Activated naive CD4-positive, alpha-beta T cell treated with anti-CD3 and anti-CD28 coated beads, Interleukin-2, amount 50 U/mL, for 72 hours (primary cell): ENCODE measurements around the gene OR8B8. TPM values are rescaled to one million over a fixed set of nuclear protein-coding genes. Genes with fewer than 3 reads are reported as not detected.
"Not testable (repeated sequence)": the region's sequence is repeated elsewhere in the genome, so short reads cannot be mapped to it uniquely, and the experiment has no call there.

Experiments
- ATAC-seq, 2 donors: fragments of 150-1000 bp; cut with Tn5 transposase; 2 replicates each; pipeline ENCODE4 v1.10.0; 2021; ENCODE audit warnings: mild to moderate bottlenecking in 2 of 2, moderate library complexity in 2 of 2
- DNase-seq, 2 donors: peaks; one replicate each; pipeline ENCODE4 v3.0.0; 2021 to 2022; ENCODE audit warnings: low spot score in 2 of 2
- H3K27ac Mint-ChIP-seq, 2 donors: one replicate each; pipeline ENCODE4 v1.8.0; 2022; ENCODE audit warnings: mild to moderate bottlenecking in 2 of 2, mixed read lengths in 2 of 2
- H3K36me3 Mint-ChIP-seq, 2 donors: one replicate each; pipeline ENCODE4 v1.8.0; 2022; ENCODE audit warnings: mixed read lengths in 2 of 2
- H3K9me3 Mint-ChIP-seq, 2 donors: one replicate each; pipeline ENCODE4 v1.8.0; 2022; ENCODE audit warnings: mixed read lengths in 2 of 2
- total RNA-seq, 2 donors: library from RNA; stranded (reverse); gene quantifications; one replicate each; pipeline ENCODE4 v1.2.3, GENCODE V29; 2022

The OR8B8 gene
- total RNA-seq, 2 donors from 2014 or later, result not detected

DNA sequence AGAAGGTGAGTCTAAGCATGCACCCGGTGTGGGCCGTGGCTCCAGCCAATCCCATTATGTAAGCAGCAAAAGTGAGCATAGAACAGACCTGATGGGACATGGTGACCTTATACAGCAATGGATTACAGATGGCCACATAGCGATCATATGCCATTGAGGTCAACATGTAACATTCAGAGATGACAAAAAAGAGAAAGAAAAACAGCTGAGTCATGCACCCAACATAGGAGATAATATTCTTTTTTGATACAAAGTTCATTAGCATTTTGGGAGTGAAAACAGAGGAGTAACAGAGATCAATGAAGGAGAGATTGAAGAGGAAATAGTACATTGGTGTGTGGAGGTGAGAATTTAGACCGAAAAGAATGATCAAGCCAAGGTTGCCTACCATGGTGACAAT, 48.6 kb downstream of the OR8B8 start:
- not testable (repeated sequence) for ATAC-seq, H3K36me3 Mint-ChIP-seq, H3K27ac Mint-ChIP-seq, H3K9me3 Mint-ChIP-seq, DNase-seq

DNA sequence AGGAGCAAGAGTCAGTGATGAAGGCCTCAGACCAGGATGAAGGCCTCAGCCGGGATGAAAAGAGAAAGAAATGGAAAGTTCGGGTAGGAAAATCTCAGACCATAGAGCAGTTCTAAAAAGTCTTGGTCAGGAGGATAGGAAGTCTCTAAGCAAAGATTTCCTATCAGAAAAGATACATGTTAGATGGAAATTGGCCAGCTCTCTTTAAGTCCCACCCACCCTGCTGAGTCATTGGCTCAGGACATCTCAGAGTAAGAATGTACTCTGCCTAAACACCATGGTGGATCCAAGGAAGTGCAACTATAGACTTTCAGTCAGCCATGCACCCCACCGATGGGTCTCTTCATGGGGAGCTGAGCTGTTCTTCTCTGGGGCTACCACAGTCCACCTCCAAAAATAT, 51.1 kb downstream of the OR8B8 start:
- DNase-seq, result no peak
- no peaks in the 10 kb centered on the region for H3K36me3 Mint-ChIP-seq
- H3K9me3 Mint-ChIP-seq, result no peaks in the 10 kb centered on the region
- no peak for ATAC-seq
- no peak overlapping the region for H3K27ac Mint-ChIP-seq

Other genes with a start within 250 kb of the OR8B8 start
- not detected for gene OR8G1, start 204.6 kb downstream of the OR8B8 start, total RNA-seq
- not detected for gene OR8G5, start 189.3 kb downstream of the OR8B8 start, total RNA-seq
- gene OR8D1, start 131.7 kb downstream of the OR8B8 start, total RNA-seq, result not detected
- not detected for gene OR8D2, start 125.5 kb downstream of the OR8B8 start, total RNA-seq
- not detected for gene OR8B2, start 61.2 kb downstream of the OR8B8 start, total RNA-seq
- gene OR8B3, start 46.7 kb downstream of the OR8B8 start, total RNA-seq, result not detected
- gene OR8B4, start 20.8 kb downstream of the OR8B8 start, total RNA-seq, result not detected
- not detected for gene OR8B12, start 98.0 kb upstream of the OR8B8 start, total RNA-seq
- gene OR8A1, start 124.3 kb upstream of the OR8B8 start, total RNA-seq, result not detected
- gene PANX3, start 165.7 kb upstream of the OR8B8 start, total RNA-seq, result not detected
- gene TBRG1, start 177.2 kb upstream of the OR8B8 start, total RNA-seq, result 10 to 100 TPM; 29.4 to 33.2 TPM
- gene SIAE, start 228.0 kb upstream of the OR8B8 start, total RNA-seq, result 10 to 100 TPM in 1 of 2 donors, 1 to 10 TPM in 1; 7.6 to 12.3 TPM
- 1 to 10 TPM; 1.9 to 2.6 TPM for gene SPA17, start 228.2 kb upstream of the OR8B8 start, total RNA-seq